Thymus (tissue), 11 donors: ENCODE measurements around the gene ZNF506. TPM values are rescaled to one million over a fixed set of nuclear protein-coding genes. Genes with fewer than 3 reads are reported as not detected.

ENCODE experiments used
- DNase-seq, 9 donors: peaks; one replicate each; pipeline ENCODE4 v3.0.0-alpha.2; 2013; ENCODE audit warnings: low spot score in 9 of 9, low read depth in 6 of 9, missing footprints in 1 of 9
- H3K27ac ChIP-seq, 2 donors: one replicate each; pipeline ENCODE4 v1.5.1; 2013; ENCODE audit warnings: control low read depth in 1 of 2, low read depth in 1 of 2, low read length in 1 of 2, mild to moderate bottlenecking in 1 of 2, moderate library complexity in 1 of 2
- H3K27me3 ChIP-seq, 2 donors: one replicate each; pipeline ENCODE4 v1.5.1; 2013; ENCODE audit warnings: low read length in 1 of 2; ENCODE audit not compliant: control insufficient read depth in 2 of 2, insufficient read depth in 1 of 2
- H3K36me3 ChIP-seq, 2 donors: one replicate each; pipeline ENCODE4 v1.5.1; 2013; ENCODE audit warnings: low read length in 1 of 2, mild to moderate bottlenecking in 1 of 2, moderate library complexity in 1 of 2; ENCODE audit not compliant: control insufficient read depth in 2 of 2, insufficient read depth in 2 of 2
- H3K4me1 ChIP-seq, 2 donors: one replicate each; pipeline ENCODE4 v1.5.1; 2013; ENCODE audit warnings: low read length in 2 of 2; ENCODE audit not compliant: control insufficient read depth in 2 of 2, insufficient read depth in 2 of 2
- H3K4me3 ChIP-seq, 2 donors: one replicate each; pipeline ENCODE4 v1.5.1; 2013; ENCODE audit warnings: low read length in 2 of 2, control low read depth in 1 of 2, mild to moderate bottlenecking in 1 of 2
- H3K9me3 ChIP-seq, 2 donors: one replicate each; pipeline ENCODE4 v1.5.1; 2013; ENCODE audit warnings: low read length in 1 of 2, mild to moderate bottlenecking in 1 of 2; ENCODE audit not compliant: control insufficient read depth in 2 of 2, insufficient read depth in 1 of 2
- WGBS: extraction: QIAGEN DNeasy Blood & Tissue Kit; methylation state at CpG from one replicate; pipeline ENCODE4 v1.1.7; 2013; 5-methylcytosine and 5-hydroxymethylcytosine counted together
- polyA plus RNA-seq: library from polyadenylated mRNA; stranded (reverse); fragments of 200-250 nt; gene quantifications from one replicate; pipeline ENCODE4 v1.2.3, GENCODE V29; 2013
- total RNA-seq: library from RNA; stranded (reverse); fragments of 120-200 nt; gene quantifications from one replicate; pipeline ENCODE4 v1.2.4, GENCODE V29; 2013
- donor health status: healthy.

Gene ZNF506
- total and polyA plus RNA-seq, 2 donors, result 14.4 to 15.6 TPM

GRCh38 chr19:19749908-19750841 lies 71.4 kb downstream of the ZNF506 start:
- 84% methylated on average over 17 of the region's 17 CpGs for WGBS

GRCh38 chr19:19749117-19749907 lies 72.2 kb downstream of the ZNF506 start:
- Histone ChIP-seq H3K4me1 (no peaks in the 10 kb centered on the region), H3K9me3 (peaks cover 1 to 79% of the 10 kb centered on the region in 2 donors), H3K4me3 (no peak overlapping the region), H3K27ac (no peak overlapping the region), H3K27me3 (no peaks in the 10 kb centered on the region), H3K36me3 (no peaks in the 10 kb centered on the region)
- 93% methylated on average over 13 of the region's 13 CpGs for WGBS
- DNase-seq, result no peak

More at GRCh38 chr19:19749908-19750841, 71.4 kb downstream of the ZNF506 start:
- Histone ChIP-seq H3K27ac (no peak overlapping the region), H3K4me3 (no peak overlapping the region), H3K27me3 (no peaks in the 10 kb centered on the region), H3K9me3 (peaks cover 3 to 81% of the 10 kb centered on the region in 2 donors), H3K4me1 (no peaks in the 10 kb centered on the region), H3K36me3 (no peaks in the 10 kb centered on the region)
- no peak for DNase-seq

- DNase-seq, result no peak
- 95% methylated on average over 9 of the region's 9 CpGs for WGBS
- Histone ChIP-seq H3K4me3 (no peak overlapping the region), H3K9me3 (peaks cover 1 to 73% of the 10 kb centered on the region in 2 donors), H3K27ac (no peak overlapping the region), H3K36me3 (no peaks in the 10 kb centered on the region), H3K27me3 (no peaks in the 10 kb centered on the region), H3K4me1 (no peaks in the 10 kb centered on the region)
These were observed 73.2 kb downstream of the ZNF506 start for GRCh38 chr19:19748249-19748938.

- no peak overlapping the region for H3K27ac ChIP-seq
- no peak for DNase-seq
- peaks cover 1 to 73% of the 10 kb centered on the region in 2 donors for H3K9me3 ChIP-seq
- no peaks in the 10 kb centered on the region for H3K36me3 ChIP-seq
- no peaks in the 10 kb centered on the region for H3K4me1 ChIP-seq
- H3K27me3 ChIP-seq, result no peaks in the 10 kb centered on the region
- H3K4me3 ChIP-seq, result no peak overlapping the region
- 94% methylated on average over 13 of the region's 13 CpGs for WGBS
These were observed 74.0 kb downstream of the ZNF506 start for GRCh38 chr19:19747357-19748220.

- DNase-seq, result no peak
- peaks cover 5 to 72% of the 10 kb centered on the region in 2 donors for H3K9me3 ChIP-seq
- H3K27ac ChIP-seq, result no peak overlapping the region
- H3K27me3 ChIP-seq, result no peaks in the 10 kb centered on the region
- no peak overlapping the region for H3K4me3 ChIP-seq
- H3K4me1 ChIP-seq, result no peaks in the 10 kb centered on the region
- WGBS, result 76% methylated on average over 15 of the region's 15 CpGs
- no peaks in the 10 kb centered on the region for H3K36me3 ChIP-seq
These were observed 75.0 kb downstream of the ZNF506 start for GRCh38 chr19:19746286-19747213.

- no peak for DNase-seq
- no peaks in the 10 kb centered on the region for H3K4me1 ChIP-seq
- H3K9me3 ChIP-seq, result peaks cover 5 to 67% of the 10 kb centered on the region in 2 donors
- no peak overlapping the region for H3K4me3 ChIP-seq
- H3K27me3 ChIP-seq, result no peaks in the 10 kb centered on the region
- H3K36me3 ChIP-seq, result no peaks in the 10 kb centered on the region
- H3K27ac ChIP-seq, result no peak overlapping the region
- 88% methylated on average over 17 of the region's 17 CpGs for WGBS
These were observed 75.9 kb downstream of the ZNF506 start for GRCh38 chr19:19745496-19746285.

- Histone ChIP-seq H3K27me3 (no peaks in the 10 kb centered on the region), H3K9me3 (peaks cover 5 to 68% of the 10 kb centered on the region in 2 donors), H3K27ac (no peak overlapping the region), H3K36me3 (no peaks in the 10 kb centered on the region), H3K4me1 (no peaks in the 10 kb centered on the region), H3K4me3 (no peak overlapping the region)
- WGBS, result 93% methylated on average over 17 of the region's 17 CpGs
- DNase-seq, result no peak
These were observed 76.9 kb downstream of the ZNF506 start for GRCh38 chr19:19744641-19745040.
